GM10248 (cell line): ENCODE data around the gene PNP.

Experiments used
- CTCF ChIA-PET: fragments of 300-600 bp; sonication (Branson Sonifier 250); formaldehyde crosslinking; extraction: SDS; loops from one replicate; lab custom pipeline; 2021; ENCODE audit warnings: antibody characterized with exemption; lab: Yijun Ruan, JAX
- POLR2A ChIA-PET: fragments of 350-650 bp; sonication (Branson Sonifier 250); formaldehyde crosslinking; extraction: SDS; loops from one replicate; lab custom pipeline; 2020; ENCODE audit warnings: antibody characterized with exemption; lab: Yijun Ruan, JAX
- DNase-seq: peaks from one replicate; pipeline ENCODE4 v3.0.0; 2012; ENCODE audit errors: extremely low spot score
- TF ChIP-seq, protein P1 (sequence below): IDR thresholded peaks from 2 replicates; pipeline ENCODE4 v1.5.1; 2012; ENCODE audit warnings: mild to moderate bottlenecking, low read depth; ENCODE audit errors: extremely low read depth, missing control alignments, control extremely low read depth

The PNP gene

GRCh38 chr14:20512177-20512905 lies 43.1 kb downstream of the PNP start:
- POLR2A ChIA-PET = no interaction called here

DNA sequence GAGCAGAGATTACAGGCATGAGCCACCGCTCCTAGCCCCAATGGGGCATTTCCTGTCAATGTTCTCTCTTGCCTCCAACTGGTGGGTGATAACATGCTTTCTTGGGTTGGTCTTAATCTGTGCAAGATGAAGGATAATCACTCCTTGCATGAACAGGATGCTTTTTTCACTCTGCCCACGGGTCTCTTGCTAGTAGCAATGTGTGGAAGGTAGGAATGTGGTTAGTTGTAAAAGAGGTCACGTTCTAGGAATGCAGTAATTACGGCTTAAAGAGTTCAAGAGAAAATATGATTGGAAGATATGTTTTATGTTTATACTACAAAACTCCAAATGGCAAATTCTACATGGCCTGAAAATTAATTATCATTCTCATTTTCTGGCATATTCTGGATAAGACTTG lies 46.6 kb downstream of the PNP start:
- DNase-seq = no peak
- TF ChIP-seq, protein P1, sequence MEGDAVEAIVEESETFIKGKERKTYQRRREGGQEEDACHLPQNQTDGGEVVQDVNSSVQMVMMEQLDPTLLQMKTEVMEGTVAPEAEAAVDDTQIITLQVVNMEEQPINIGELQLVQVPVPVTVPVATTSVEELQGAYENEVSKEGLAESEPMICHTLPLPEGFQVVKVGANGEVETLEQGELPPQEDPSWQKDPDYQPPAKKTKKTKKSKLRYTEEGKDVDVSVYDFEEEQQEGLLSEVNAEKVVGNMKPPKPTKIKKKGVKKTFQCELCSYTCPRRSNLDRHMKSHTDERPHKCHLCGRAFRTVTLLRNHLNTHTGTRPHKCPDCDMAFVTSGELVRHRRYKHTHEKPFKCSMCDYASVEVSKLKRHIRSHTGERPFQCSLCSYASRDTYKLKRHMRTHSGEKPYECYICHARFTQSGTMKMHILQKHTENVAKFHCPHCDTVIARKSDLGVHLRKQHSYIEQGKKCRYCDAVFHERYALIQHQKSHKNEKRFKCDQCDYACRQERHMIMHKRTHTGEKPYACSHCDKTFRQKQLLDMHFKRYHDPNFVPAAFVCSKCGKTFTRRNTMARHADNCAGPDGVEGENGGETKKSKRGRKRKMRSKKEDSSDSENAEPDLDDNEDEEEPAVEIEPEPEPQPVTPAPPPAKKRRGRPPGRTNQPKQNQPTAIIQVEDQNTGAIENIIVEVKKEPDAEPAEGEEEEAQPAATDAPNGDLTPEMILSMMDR = no peak
- ChIA-PET CTCF (interaction anchor here (2.6 kb wide), 1 partner anchor 15 kb away, joined by 9 read pairs; no protein-coding TSS in a partner anchor), POLR2A (no interaction called here)

More at GRCh38 chr14:20512177-20512905, 43.1 kb downstream of the PNP start:
- no peak for DNase-seq
- CTCF ChIA-PET = no interaction called here
- TF ChIP-seq, protein P1 = no peak

DNA sequence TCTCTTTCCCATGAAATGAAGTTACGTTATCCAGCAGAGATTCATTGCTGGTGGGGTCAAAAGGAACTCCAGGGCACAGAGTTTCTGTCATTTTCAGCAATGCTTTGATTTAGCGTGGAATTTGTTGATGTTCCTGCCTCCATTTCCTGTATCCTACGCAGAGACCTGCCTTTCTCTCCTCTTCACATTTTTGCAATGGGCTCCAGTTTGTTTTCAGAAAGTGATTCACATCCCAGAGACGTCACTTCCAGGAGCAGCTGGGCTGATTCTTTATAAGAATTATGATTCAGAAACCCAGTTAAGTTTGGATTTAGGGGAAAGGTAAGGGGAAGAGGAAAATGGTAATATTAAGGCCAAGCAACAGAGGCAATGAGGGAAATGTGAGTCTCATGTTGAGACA lies 47.7 kb downstream of the PNP start:
- POLR2A ChIA-PET = no interaction called here
- CTCF ChIA-PET = no interaction called here
- DNase-seq = no peak
- TF ChIP-seq, protein P1 = no peak

GRCh38 chr14:20522332-20522731 lies 53.1 kb downstream of the PNP start:
- DNase-seq = no peak
- ChIA-PET POLR2A (no interaction called here), CTCF (interaction anchor here (1.1 kb wide), 1 partner anchor 8 kb away, joined by 3 read pairs; no protein-coding TSS in a partner anchor)
- TF ChIP-seq, protein P1 = no peak

- DNase-seq = no peak
- CTCF ChIA-PET = interaction anchor here (1.0 to 1.4 kb wide), 2 partner anchors 9 to 11 kb away, joined by 3 read pairs; no protein-coding TSS in a partner anchor
- TF ChIP-seq, protein P1 = no peak
- POLR2A ChIA-PET = no interaction called here
These were observed 54.8 kb downstream of the PNP start for GRCh38 chr14:20524027-20524426.
